BLaER1 (cell line): ENCODE data around the gene B3GALT6.

ENCODE experiments used
- H3K27ac ChIP-seq: shearing (Covaris generic); formaldehyde crosslinking; 2 replicates; pipeline ENCODE4 v1.8.1; 2022
- H3K27me3 ChIP-seq: shearing (Covaris generic); formaldehyde crosslinking; 2 replicates; pipeline ENCODE4 v1.8.1; 2022
- H3K36me3 ChIP-seq: shearing (Covaris generic); formaldehyde crosslinking; 2 replicates; pipeline ENCODE4 v1.8.1; 2022
- H3K4me1 ChIP-seq: shearing (Covaris generic); formaldehyde crosslinking; 2 replicates; pipeline ENCODE4 v1.8.1; 2022
- H3K4me2 ChIP-seq: shearing (Covaris generic); formaldehyde crosslinking; 2 replicates; pipeline ENCODE4 v1.8.1; 2022
- H3K4me3 ChIP-seq: shearing (Covaris generic); formaldehyde crosslinking; 2 replicates; pipeline ENCODE4 v1.8.1; 2022
- H3K9ac ChIP-seq: shearing (Covaris generic); formaldehyde crosslinking; 2 replicates; pipeline ENCODE4 v1.8.1; 2022
- H3K9me3 ChIP-seq: shearing (Covaris generic); formaldehyde crosslinking; 2 replicates; pipeline ENCODE4 v1.8.1; 2022
- H4K20me1 ChIP-seq: shearing (Covaris generic); formaldehyde crosslinking; 2 replicates; pipeline ENCODE4 v1.8.1; 2022
- Cebpa-rat ChIP-seq: shearing (Covaris generic); IDR thresholded peaks from 2 replicates; pipeline ENCODE4 v1.8.1; 2022

The B3GALT6 gene

GRCh38 chr1:1231400-1232207 lies 433 bp upstream of the B3GALT6 start, which contains the start of gene SDF4:
TSS of gene SDF4 (minus strand) at chr1:1232001. CDS start at chr1:1228772, 3,229 bp downstream.
- peak within 1 kb of the TSS; percentile 94 for H3K27ac ChIP-seq
- TF ChIP-seq Cebpa-rat, result no peak
- peaks cover 86% of the 10 kb centered on the region for H4K20me1 ChIP-seq
- peak within 1 kb of the TSS; percentile 86 for H3K4me3 ChIP-seq
- peak within 1 kb of the TSS; percentile 99 for H3K4me2 ChIP-seq
- H3K9ac ChIP-seq, result peak within 1 kb of the TSS; percentile 97
- peaks cover 64% of the 10 kb centered on the region for H3K4me1 ChIP-seq
- 0 out of 2 replicates have a peak, but pooled peaks cover 2% of the 10 kb centered on the region for H3K27me3 ChIP-seq
- no peaks in the 10 kb centered on the region for H3K9me3 ChIP-seq
- H3K36me3 ChIP-seq, result peaks cover 61% of the 10 kb centered on the region

GRCh38 chr1:1232796-1233566 lies 944 bp downstream of the B3GALT6 start:
- Histone ChIP-seq H3K4me2 (peak overlapping the region; percentile 99), H3K27ac (peak overlapping the region; percentile 93), H3K27me3 (0 out of 2 replicates have a peak, but pooled peaks cover 2% of the 10 kb centered on the region), H3K36me3 (peaks cover 48% of the 10 kb centered on the region), H3K4me3 (peak overlapping the region; percentile 86), H3K9me3 (no peaks in the 10 kb centered on the region), H3K4me1 (peaks cover 78% of the 10 kb centered on the region), H3K9ac (peak overlapping the region; percentile 87), H4K20me1 (peaks cover 86% of the 10 kb centered on the region)
- no peak for TF ChIP-seq Cebpa-rat

- Histone ChIP-seq H3K9me3 (no peaks in the 10 kb centered on the region), H3K27ac (peak overlapping the region; percentile 93), H3K27me3 (0 out of 2 replicates have a peak, but pooled peaks cover 6% of the 10 kb centered on the region), H3K4me1 (peaks cover 84% of the 10 kb centered on the region), H3K36me3 (peaks cover 42% of the 10 kb centered on the region), H4K20me1 (peaks cover 83% of the 10 kb centered on the region), H3K4me2 (peak overlapping the region; percentile 99), H3K4me3 (peak overlapping the region; percentile 86), H3K9ac (peak overlapping the region; percentile 87)
- TF ChIP-seq Cebpa-rat, result no peak
Measured at GRCh38 chr1:1233567-1233892, 1.5 kb downstream of the B3GALT6 start.

- Histone ChIP-seq H3K9me3 (no peaks in the 10 kb centered on the region), H3K27ac (0 out of 2 replicates have a peak overlapping the region, but pooled peaks have one; percentile 93), H4K20me1 (peaks cover 76% of the 10 kb centered on the region), H3K4me2 (peak overlapping the region; percentile 99), H3K4me1 (peaks cover 89% of the 10 kb centered on the region), H3K27me3 (0 out of 2 replicates have a peak, but pooled peaks cover 7% of the 10 kb centered on the region), H3K9ac (peak overlapping the region; percentile 87; the same call in 1 of the 2 replicates), H3K36me3 (peaks cover 34% of the 10 kb centered on the region), H3K4me3 (0 out of 2 replicates have a peak overlapping the region, but pooled peaks have one; percentile 86)
- TF ChIP-seq Cebpa-rat, result no peak
Measured at GRCh38 chr1:1234180-1234808, 2.3 kb downstream of the B3GALT6 start.

- H4K20me1 ChIP-seq, result peaks cover 67% of the 10 kb centered on the region
- 0 out of 2 replicates have a peak, but pooled peaks cover 7% of the 10 kb centered on the region for H3K27me3 ChIP-seq
- peaks cover 26% of the 10 kb centered on the region for H3K36me3 ChIP-seq
- peaks cover 89% of the 10 kb centered on the region for H3K4me1 ChIP-seq
- 0 out of 2 replicates have a peak overlapping the region, but pooled peaks have one; percentile 70 for H3K9ac ChIP-seq
- no peak overlapping the region for H3K27ac ChIP-seq
- TF ChIP-seq Cebpa-rat, result no peak
- no peaks in the 10 kb centered on the region for H3K9me3 ChIP-seq
- H3K4me3 ChIP-seq, result no peak overlapping the region
- peak overlapping the region; percentile 99 for H3K4me2 ChIP-seq
Measured at GRCh38 chr1:1235016-1235744, 3.1 kb downstream of the B3GALT6 start.

- H3K36me3 ChIP-seq, result peaks cover 26% of the 10 kb centered on the region
- peak overlapping the region; percentile 7; the same call in 1 of the 2 replicates for H3K4me3 ChIP-seq
- 0 out of 2 replicates have a peak, but pooled peaks cover 7% of the 10 kb centered on the region for H3K27me3 ChIP-seq
- H3K4me2 ChIP-seq, result peak overlapping the region; percentile 99
- peaks cover 62% of the 10 kb centered on the region for H4K20me1 ChIP-seq
- H3K27ac ChIP-seq, result peak overlapping the region; percentile 61
- peak overlapping the region; percentile 70 for H3K9ac ChIP-seq
- no peak for TF ChIP-seq Cebpa-rat
- no peaks in the 10 kb centered on the region for H3K9me3 ChIP-seq
- peaks cover 89% of the 10 kb centered on the region for H3K4me1 ChIP-seq
Measured at GRCh38 chr1:1236176-1236763, 4.2 kb downstream of the B3GALT6 start.

GRCh38 chr1:1236945-1237873 lies 5.2 kb downstream of the B3GALT6 start:
- Histone ChIP-seq H3K27me3 (0 out of 2 replicates have a peak, but pooled peaks cover 7% of the 10 kb centered on the region), H3K4me3 (peak overlapping the region; percentile 7), H3K9ac (peak overlapping the region; percentile 70), H3K36me3 (peaks cover 26% of the 10 kb centered on the region), H4K20me1 (peaks cover 71% of the 10 kb centered on the region), H3K4me1 (peaks cover 98% of the 10 kb centered on the region), H3K27ac (peak overlapping the region; percentile 61), H3K9me3 (no peaks in the 10 kb centered on the region), H3K4me2 (peak overlapping the region; percentile 99)
- TF ChIP-seq Cebpa-rat, result no peak
